Stimulated activated CD4-positive, alpha-beta T cell treated with anti-CD3 and anti-CD28 coated beads, Interleukin-15, amount 100 ng/mL, for 48 hours (primary cell): ENCODE results near the gene KIR3DL1.
"Not testable (repeated sequence)": the region's sequence is repeated elsewhere in the genome, so short reads cannot be mapped to it uniquely, and the experiment has no call there.

ENCODE experiments used
- DNase-seq, 2 donors: peaks; one replicate each; pipeline ENCODE4 v3.0.0-alpha.2; 2020; ENCODE audit warnings: low read depth in 2 of 2

KIR3DL1 gene

DNA sequence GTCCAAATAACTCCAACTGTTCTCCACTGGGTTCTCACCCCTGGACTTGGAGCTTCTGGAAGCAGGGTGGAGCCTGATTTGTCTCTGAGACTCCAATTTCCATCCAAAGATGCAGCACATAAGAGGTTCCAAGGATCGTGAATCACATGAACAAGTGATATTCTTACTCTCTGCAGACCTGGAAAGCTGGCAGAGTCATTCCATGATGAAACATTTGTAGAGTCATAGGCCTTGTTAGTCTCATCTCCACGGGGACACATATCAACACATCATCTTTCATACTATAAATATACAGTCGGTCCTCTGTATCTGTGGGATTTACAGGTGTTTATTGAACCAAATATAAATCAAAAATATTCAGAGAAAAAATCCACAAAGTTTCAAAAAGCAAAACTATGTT lies 1.7 kb upstream of the KIR3DL1 start:
- not testable (repeated sequence) for DNase-seq

- no peak for DNase-seq
Observed at GRCh38 chr19:54817670-54818536, 1.6 kb downstream of the KIR3DL1 start.

DNA sequence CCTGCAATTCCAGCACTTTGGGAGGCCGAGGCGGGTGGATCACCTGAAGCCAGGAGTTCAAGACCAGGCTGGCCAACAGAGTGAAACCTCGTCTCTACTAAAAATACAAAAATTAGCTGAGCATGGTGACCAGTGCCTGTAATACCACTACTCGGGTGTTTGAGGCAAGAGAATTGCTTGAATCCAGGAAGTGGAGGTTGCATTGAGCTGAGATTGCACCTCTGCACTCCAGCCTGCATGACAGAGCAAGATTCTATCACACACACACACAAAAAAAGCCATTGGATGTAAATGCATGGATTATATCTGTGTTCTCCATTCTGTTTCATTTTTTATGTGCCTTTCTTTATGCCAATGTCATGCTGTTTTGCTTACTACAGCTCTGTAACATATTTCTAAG lies 8.1 kb downstream of the KIR3DL1 start:
- DNase-seq, result not testable (repeated sequence)

- not testable (repeated sequence) for DNase-seq
Observed at GRCh38 chr19:54825326-54825725, 9.1 kb downstream of the KIR3DL1 start.

GRCh38 chr19:54828064-54828463 lies 11.8 kb downstream of the KIR3DL1 start:
- DNase-seq, result not testable (repeated sequence)

DNA sequence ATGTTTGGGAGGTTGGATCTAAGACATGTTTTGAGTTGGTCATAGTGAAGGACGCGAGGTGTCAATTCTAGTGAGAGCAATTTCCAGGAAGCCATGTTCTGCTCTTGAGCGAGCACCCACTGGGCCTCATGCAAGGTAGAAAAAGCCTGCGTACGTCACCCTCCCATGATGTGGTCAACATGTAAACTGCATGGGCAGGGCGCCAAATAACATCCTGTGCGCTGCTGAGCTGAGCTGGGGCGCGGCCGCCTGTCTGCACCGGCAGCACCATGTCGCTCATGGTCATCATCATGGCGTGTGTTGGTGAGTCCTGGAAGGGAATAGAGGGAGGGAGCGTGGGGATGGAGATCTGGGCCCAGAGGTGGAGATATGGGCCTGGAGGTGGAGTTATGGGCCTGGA lies 16.2 kb downstream of the KIR3DL1 start, which contains the start of gene KIR2DS4:
Gene KIR2DS4 (plus strand): TSS at position 181 of the 400 bp plus-strand sequence.
- DNase-seq, result not testable (repeated sequence)

DNA sequence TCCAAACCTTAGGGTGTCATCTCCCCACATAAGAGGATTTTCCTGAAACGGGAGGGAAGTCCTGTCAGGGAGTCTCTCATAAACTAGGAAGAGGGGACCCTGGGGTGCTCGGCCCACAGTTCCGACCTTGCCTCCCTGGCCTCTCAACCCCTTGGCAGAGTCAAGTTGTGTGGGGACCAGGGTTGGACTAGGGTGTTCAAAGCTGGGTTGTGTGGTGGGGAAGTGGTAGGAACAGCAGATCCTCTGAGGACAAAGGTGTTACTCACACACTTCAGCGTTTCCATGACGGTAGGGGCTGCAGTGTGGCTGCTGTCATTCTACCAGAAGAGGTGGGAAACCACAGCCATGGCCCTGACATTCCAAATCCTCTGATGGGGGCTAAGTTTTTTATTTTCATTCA lies 18.9 kb downstream of the KIR3DL1 start:
- DNase-seq, result not testable (repeated sequence)

- DNase-seq, result not testable (repeated sequence)
Observed at GRCh38 chr19:54837522-54837921, 21.3 kb downstream of the KIR3DL1 start.

DNA sequence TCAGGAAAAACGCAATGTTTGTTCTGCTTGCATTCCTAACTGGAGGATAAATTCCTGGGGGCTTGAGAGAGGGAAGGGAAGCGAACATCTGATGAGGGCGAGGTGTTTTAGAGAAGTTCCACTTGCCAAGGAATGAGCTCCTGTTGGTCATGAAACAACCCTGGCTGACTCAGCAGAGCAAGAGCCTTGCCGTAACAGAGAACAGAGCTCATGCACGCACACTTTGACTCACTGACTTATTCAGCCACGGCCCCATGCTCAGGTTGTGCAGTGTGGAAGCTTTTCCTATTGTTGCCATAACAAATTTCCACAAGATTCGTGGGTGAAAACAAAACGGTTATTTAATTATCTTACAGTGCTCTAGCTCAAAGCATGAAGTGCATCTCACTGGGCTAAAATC lies 26.9 kb downstream of the KIR3DL1 start:
- not testable (repeated sequence) for DNase-seq

DNA sequence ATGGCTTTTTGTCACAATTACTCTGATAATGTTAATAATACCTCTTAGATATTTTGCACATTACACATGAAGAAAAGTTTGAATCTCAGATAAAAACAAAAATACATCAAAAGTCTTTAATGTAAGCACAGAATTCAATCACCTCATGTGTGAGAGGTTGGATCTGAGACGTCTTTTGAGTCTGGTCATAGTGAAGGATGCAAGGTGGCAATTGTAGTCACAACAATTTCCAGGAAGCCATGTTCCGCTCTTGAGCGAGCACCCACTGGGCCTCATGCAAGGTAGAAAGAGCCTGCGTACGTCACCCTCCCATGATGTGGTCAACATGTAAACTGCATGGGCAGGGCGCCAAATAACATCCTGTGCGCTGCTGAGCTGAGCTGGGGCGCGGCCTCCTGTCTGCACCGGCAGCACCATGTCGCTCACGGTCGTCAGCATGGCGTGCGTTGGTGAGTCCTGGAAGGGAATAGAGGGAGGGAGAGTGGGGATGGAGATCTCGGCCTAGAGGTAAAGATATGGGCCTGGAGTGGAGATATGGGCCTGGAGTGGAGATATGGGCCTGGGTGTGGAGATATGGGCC lies 33.9 kb downstream of the KIR3DL1 start, which contains the start of gene KIR3DL2:
Gene KIR3DL2 (plus strand): TSS at position 383 of the 580 bp plus-strand sequence. CDS start 33 bp downstream, at position 416.
- not testable (repeated sequence) for DNase-seq

DNA sequence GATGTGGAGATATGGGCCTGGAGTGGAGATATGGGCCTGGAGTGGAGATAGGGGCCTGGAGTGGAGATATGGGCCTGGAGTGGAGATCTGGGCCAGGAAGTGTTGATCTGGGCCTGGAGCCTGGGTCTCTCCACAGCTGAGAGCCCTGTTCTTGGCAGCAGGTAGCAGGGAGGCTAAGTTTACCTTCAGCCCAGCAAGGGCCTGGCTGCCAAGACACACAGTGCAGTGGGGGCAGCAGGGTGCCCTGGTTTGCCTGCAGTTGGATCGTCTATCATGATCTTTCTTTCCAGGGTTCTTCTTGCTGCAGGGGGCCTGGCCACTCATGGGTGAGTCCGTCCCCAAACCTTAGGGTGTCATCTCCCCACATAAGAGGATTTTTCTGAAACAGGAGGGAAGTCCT lies 34.7 kb downstream of the KIR3DL1 start:
- DNase-seq, result no peak

GRCh38 chr19:54851353-54851752 lies 35.1 kb downstream of the KIR3DL1 start:
- DNase-seq, result no peak

DNA sequence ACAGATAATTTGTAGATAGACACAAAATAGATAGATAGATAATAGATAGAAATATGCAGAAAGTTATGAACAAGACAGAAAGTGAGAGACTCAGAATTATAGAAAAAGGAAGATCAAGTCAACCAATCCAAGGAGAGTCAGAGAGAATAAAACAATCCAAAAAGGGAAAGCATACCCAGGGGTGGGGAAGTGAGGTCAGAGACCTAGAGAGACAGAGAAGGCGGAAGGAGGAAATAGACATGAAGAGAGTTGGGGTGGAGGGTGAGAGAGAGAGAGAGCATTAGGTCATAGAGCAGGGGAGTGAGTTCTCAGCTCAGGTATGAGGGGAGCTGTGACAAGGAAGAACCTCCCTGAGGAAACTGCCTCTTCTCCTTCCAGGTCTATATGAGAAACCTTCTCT lies 39.0 kb downstream of the KIR3DL1 start:
- DNase-seq, result not testable (repeated sequence)

GRCh38 chr19:54858476-54858875 lies 42.2 kb downstream of the KIR3DL1 start:
- DNase-seq, result not testable (repeated sequence)

GRCh38 chr19:54859421-54859820 lies 43.2 kb downstream of the KIR3DL1 start:
- not testable (repeated sequence) for DNase-seq

GRCh38 chr19:54863459-54863858 lies 47.2 kb downstream of the KIR3DL1 start:
- DNase-seq, result not testable (repeated sequence)

DNA sequence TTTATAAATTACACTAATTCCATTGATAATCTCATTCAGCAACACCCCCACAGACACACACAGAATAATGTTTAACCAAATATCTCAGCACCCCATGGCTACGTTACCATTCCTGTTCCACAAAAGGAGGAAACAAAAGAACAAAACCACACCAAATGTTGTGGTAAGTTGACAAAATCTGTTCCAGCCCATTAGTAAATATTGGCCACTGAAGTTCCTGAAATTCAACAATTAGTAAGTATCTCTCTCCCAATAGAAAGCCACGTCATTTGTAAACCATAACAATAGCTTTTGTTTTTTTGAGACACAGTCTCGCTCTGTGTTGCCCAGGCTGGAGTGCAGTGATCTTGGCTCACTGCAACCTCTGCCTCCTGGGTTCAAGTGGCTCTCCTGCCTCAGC lies 55.4 kb downstream of the KIR3DL1 start:
- DNase-seq, result no peak

GRCh38 chr19:54873990-54874389 lies 57.7 kb downstream of the KIR3DL1 start, which contains the start of gene FCAR:
TSS of gene FCAR (plus strand) at chr19:54874235. CDS start at chr19:54874290, 55 bp downstream.
- DNase-seq, result no peak

- no peak for DNase-seq
Observed at GRCh38 chr19:54875506-54875905, 59.2 kb downstream of the KIR3DL1 start.

- no peak for DNase-seq
Observed at GRCh38 chr19:54877471-54877870, 61.2 kb downstream of the KIR3DL1 start.
